Mesendoderm (in vitro differentiated cells): ENCODE measurements around the gene AOAH.
"Not testable (repeated sequence)": the region's sequence is repeated elsewhere in the genome, so short reads cannot be mapped to it uniquely, and the experiment has no call there.

Source experiments
- DNase-seq: peaks from one replicate; pipeline ENCODE4 v3.0.0; 2013
- H2AK5ac ChIP-seq: 2 replicates; pipeline ENCODE4 v1.6.1; 2013; ENCODE audit warnings: low read length, inconsistent platforms
- H2BK120ac ChIP-seq: 2 replicates; pipeline ENCODE4 v1.6.1; 2013; ENCODE audit warnings: low read depth, mild to moderate bottlenecking, low read length, moderate library complexity, mixed read lengths
- H2BK15ac ChIP-seq: replicated peaks from 2 replicates; pipeline ENCODE4 v1.6.1; 2013; ENCODE audit warnings: low read depth, mild to moderate bottlenecking, moderate library complexity
- H2BK5ac ChIP-seq: 2 replicates; pipeline ENCODE4 v1.6.1; 2013; ENCODE audit warnings: low read length, inconsistent platforms
- H3K18ac ChIP-seq: 2 replicates; pipeline ENCODE4 v1.6.1; 2013; ENCODE audit warnings: mild to moderate bottlenecking, low read length, mixed read lengths
- H3K23ac ChIP-seq: one replicate; pipeline ENCODE4 v1.6.1; 2013; ENCODE audit warnings: low read length
- H3K27ac ChIP-seq: 2 replicates; pipeline ENCODE4 v1.5.1; 2013; ENCODE audit warnings: low read depth, mild to moderate bottlenecking, inconsistent platforms, low read length, moderate library complexity
- H3K27me3 ChIP-seq: 2 replicates; pipeline ENCODE4 v1.6.1; 2013; ENCODE audit warnings: low read length, control low read depth, mild to moderate bottlenecking, inconsistent platforms; ENCODE audit not compliant: insufficient read depth, poor library complexity
- H3K36me3 ChIP-seq: 2 replicates; pipeline ENCODE4 v1.6.1; 2013; ENCODE audit warnings: low read length, inconsistent platforms; ENCODE audit not compliant: control insufficient read depth, insufficient read depth
- H3K4ac ChIP-seq: one replicate; pipeline ENCODE4 v1.6.1; 2013; ENCODE audit warnings: low read depth, mild to moderate bottlenecking, low read length, moderate library complexity
- H3K4me1 ChIP-seq: 2 replicates; pipeline ENCODE4 v1.6.1; 2013; ENCODE audit warnings: low read depth, low read length, inconsistent platforms; ENCODE audit not compliant: control insufficient read depth
- H3K4me2 ChIP-seq: 2 replicates; pipeline ENCODE4 v1.6.1; 2013; ENCODE audit warnings: low read length
- H3K4me3 ChIP-seq: 2 replicates; pipeline ENCODE4 v1.5.1; 2013; ENCODE audit warnings: mild to moderate bottlenecking, low read length
- H3K56ac ChIP-seq: one replicate; pipeline ENCODE4 v1.6.1; 2013; ENCODE audit warnings: low read length
- H3K79me1 ChIP-seq: 2 replicates; pipeline ENCODE4 v1.6.1; 2013; ENCODE audit warnings: low read length, inconsistent platforms
- H3K79me2 ChIP-seq: 2 replicates; pipeline ENCODE4 v1.6.1; 2013; ENCODE audit warnings: mild to moderate bottlenecking, low read length; ENCODE audit not compliant: control insufficient read depth, insufficient read depth
- H3K9ac ChIP-seq: 2 replicates; pipeline ENCODE4 v1.6.1; 2013; ENCODE audit warnings: low read length, inconsistent platforms
- H4K5ac ChIP-seq: one replicate; pipeline ENCODE4 v1.6.1; 2013; ENCODE audit warnings: low read length
- H4K8ac ChIP-seq: one replicate; pipeline ENCODE4 v1.6.1; 2013; ENCODE audit warnings: low read depth, mild to moderate bottlenecking, control low read depth, low read length, moderate library complexity
- WGBS: extraction: QIAGEN DNeasy Blood & Tissue Kit; methylation state at CpG from one replicate; pipeline ENCODE4 v1.1.7; 2013; ENCODE audit warnings: low lambda C conversion rate, missing lambda C conversion rate; ENCODE audit not compliant: insufficient coverage; ENCODE audit errors: extremely low coverage; 5-methylcytosine and 5-hydroxymethylcytosine counted together

Gene AOAH

GRCh38 chr7:36509962-36510361 lies 214.3 kb downstream of the AOAH start:
- no peak overlapping the region for H3K9ac ChIP-seq

DNA sequence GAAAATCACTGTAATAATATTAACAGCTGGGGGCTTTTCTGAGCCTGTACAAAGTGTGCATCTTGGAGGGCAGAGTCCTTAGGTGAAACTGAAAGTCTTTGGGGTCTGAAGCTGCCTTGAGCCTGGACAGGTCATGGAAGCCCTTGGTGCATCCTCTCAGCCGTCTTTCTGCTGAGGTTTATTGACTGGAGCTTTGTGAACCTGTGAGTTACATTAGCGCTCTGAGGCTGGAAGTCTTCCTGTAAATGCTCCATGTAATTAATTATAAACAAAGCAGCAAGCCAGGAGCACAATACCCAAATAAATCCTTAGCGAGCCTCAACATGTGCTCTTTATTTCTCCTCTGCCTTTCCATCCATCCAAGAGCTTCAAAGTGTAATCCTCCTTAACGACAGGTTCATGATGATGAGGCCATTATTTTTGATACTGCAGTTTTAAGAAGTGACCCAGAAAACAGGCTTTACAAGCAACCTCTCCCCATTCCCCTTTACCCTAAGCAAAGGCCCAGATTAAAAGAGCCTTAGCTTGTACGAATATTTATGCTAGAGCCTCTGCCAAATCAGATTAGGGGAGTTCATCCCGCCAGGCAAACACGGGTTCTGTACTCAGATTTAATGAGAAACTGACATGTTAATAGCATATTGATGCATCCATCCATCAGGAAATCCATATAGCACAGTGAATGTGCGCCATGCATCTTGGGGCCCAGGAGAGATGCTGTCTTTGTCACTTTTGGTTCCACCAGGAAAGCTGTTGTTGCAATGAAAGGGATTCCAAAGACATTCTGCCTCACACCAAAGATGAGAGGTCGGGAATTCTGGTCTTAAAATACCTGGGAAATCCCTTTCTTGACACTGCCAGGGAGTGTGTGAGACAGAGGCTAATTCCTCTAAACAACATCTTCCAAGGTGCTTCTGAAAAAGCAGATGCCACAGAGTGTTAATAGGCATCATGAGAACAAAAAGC lies 216.5 kb downstream of the AOAH start:
- Histone ChIP-seq H4K8ac (no peak overlapping the region), H3K56ac (no peak overlapping the region), H3K4me3 (no peak overlapping the region), H3K79me2 (no peaks in the 10 kb centered on the region), H3K36me3 (no peaks in the 10 kb centered on the region), H2BK5ac (no peak overlapping the region), H4K5ac (no peak overlapping the region), H3K23ac (no peak overlapping the region), H3K9ac (no peak overlapping the region), H3K27me3 (no peaks in the 10 kb centered on the region), H3K4ac (no peak overlapping the region), H2BK120ac (no peak overlapping the region), H2AK5ac (no peak overlapping the region), H3K4me2 (no peak overlapping the region), H3K18ac (no peak overlapping the region), H2BK15ac (no peak overlapping the region), H3K4me1 (no peaks in the 10 kb centered on the region), H3K79me1 (no peaks in the 10 kb centered on the region), H3K27ac (no peak overlapping the region)
- WGBS = no CpG with 5 or more reads among the region's 9 CpGs
- no peak for DNase-seq

More at GRCh38 chr7:36509962-36510361, 214.3 kb downstream of the AOAH start:
- peak; percentile 36 for DNase-seq
- Histone ChIP-seq H2BK15ac (no peak overlapping the region), H3K56ac (no peak overlapping the region), H3K4me3 (no peak overlapping the region), H4K5ac (no peak overlapping the region), H3K79me2 (no peaks in the 10 kb centered on the region), H3K27me3 (no peaks in the 10 kb centered on the region), H3K4ac (no peak overlapping the region), H2BK5ac (no peak overlapping the region), H2BK120ac (no peak overlapping the region), H3K4me1 (no peaks in the 10 kb centered on the region), H2AK5ac (no peak overlapping the region), H3K23ac (no peak overlapping the region), H3K18ac (no peak overlapping the region), H3K4me2 (no peak overlapping the region), H4K8ac (no peak overlapping the region), H3K36me3 (no peaks in the 10 kb centered on the region), H3K79me1 (no peaks in the 10 kb centered on the region), H3K27ac (no peak overlapping the region)
- WGBS = no CpG with 5 or more reads among the region's 9 CpGs

DNA sequence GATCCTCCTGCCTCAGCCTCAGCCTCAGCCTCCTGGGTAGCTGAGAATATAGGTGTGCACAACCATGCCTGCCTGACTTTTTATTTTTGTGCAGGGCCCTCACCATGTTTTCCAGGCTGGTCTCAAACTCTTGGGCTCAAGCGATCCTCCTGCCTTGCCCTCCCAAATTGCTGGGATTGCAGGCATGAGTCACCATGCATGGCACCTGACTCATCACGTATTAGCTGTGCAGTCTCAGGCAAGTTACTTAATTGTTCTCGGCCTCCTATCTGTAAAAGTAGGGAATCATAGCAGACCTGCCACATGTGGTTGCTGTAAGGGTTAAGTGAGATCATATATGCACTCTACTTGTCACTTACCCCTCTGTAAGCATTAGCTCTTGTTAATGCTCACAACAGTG lies 217.5 kb downstream of the AOAH start:
- H3K23ac ChIP-seq = no peak overlapping the region
- DNase-seq = no peak
- no peaks in the 10 kb centered on the region for H3K4me1 ChIP-seq
- no peak overlapping the region for H2BK5ac ChIP-seq
- no peak overlapping the region for H2AK5ac ChIP-seq
- H3K4me2 ChIP-seq = no peak overlapping the region
- H3K4me3 ChIP-seq = no peak overlapping the region
- no peaks in the 10 kb centered on the region for H3K27me3 ChIP-seq
- no peak overlapping the region for H4K8ac ChIP-seq
- no peak overlapping the region for H3K56ac ChIP-seq
- no peak overlapping the region for H3K9ac ChIP-seq
- H3K79me1 ChIP-seq = no peaks in the 10 kb centered on the region
- no peak overlapping the region for H2BK15ac ChIP-seq
- no peak overlapping the region for H3K27ac ChIP-seq
- no peak overlapping the region for H4K5ac ChIP-seq
- WGBS = no CpG with 5 or more reads among the region's 3 CpGs
- no peaks in the 10 kb centered on the region for H3K36me3 ChIP-seq
- no peak overlapping the region for H2BK120ac ChIP-seq
- H3K79me2 ChIP-seq = no peaks in the 10 kb centered on the region
- H3K4ac ChIP-seq = no peak overlapping the region
- H3K18ac ChIP-seq = no peak overlapping the region

DNA sequence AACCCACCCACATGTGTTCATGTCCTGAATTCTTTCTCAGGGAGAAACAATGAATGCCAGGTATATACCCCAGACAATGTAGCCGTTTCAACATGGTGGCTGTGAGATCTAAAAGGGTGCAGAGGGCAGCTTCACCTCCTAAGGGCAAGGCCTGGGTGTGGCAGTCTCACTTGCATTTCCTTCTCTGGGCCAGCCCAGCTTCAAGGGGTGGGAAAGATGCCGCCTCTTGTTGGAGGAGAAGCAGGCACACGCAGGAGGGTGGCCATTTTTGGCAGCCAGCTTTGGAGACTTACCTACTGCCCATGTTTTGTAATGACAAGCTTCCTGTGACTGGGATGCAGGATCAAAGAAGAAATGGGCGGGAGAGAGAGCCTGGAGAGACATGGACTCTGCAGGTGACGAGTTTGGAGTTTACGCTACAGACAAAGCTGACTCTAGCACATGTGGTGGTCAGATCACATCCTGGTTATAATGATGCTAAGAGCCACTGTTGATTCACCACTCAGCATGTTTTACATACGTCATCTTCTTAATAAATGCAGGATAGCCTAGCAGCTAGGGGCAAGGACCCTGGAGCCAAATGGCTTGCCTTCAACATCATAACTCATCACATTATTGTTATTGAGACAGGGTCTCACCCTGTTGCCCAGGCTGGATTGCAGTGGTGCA lies 218.0 kb downstream of the AOAH start:
- Histone ChIP-seq H2BK120ac (no peak overlapping the region), H3K36me3 (no peaks in the 10 kb centered on the region), H3K23ac (no peak overlapping the region), H3K56ac (no peak overlapping the region), H3K4me2 (no peak overlapping the region), H3K27ac (no peak overlapping the region), H3K79me2 (no peaks in the 10 kb centered on the region), H3K79me1 (no peaks in the 10 kb centered on the region), H3K27me3 (no peaks in the 10 kb centered on the region), H3K4me1 (no peaks in the 10 kb centered on the region), H3K9ac (no peak overlapping the region), H3K4me3 (no peak overlapping the region), H3K4ac (no peak overlapping the region), H3K18ac (no peak overlapping the region), H2BK15ac (no peak overlapping the region), H2BK5ac (no peak overlapping the region), H4K8ac (no peak overlapping the region), H4K5ac (no peak overlapping the region), H2AK5ac (no peak overlapping the region)
- no peak for DNase-seq
- WGBS = no CpG with 5 or more reads among the region's 7 CpGs

DNA sequence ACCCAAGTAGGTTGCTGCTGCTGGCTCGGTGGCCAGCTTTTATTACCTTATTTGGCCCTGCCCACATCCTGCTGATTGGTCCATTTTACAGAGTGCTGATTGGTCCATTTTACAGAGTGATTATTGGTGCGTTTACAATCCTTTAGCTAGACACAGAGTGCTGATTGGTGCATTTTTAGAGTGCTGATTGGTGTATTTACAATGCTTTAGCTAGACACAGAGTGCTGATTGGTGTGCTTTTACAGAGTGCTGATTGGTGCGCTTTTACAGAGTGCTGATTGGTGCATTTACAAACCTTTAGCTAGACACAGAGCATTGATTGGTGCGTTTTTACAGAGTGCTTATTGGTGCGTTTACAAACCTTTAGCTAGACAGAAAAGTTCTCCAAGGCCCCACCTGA lies 219.7 kb downstream of the AOAH start:
- not testable (repeated sequence) for H2BK120ac ChIP-seq

More for the DNA sequence above, 219.7 kb downstream of the AOAH start:
- H3K36me3 ChIP-seq, H3K18ac ChIP-seq, H3K23ac ChIP-seq, H4K8ac ChIP-seq, H3K56ac ChIP-seq, H3K4me2 ChIP-seq, DNase-seq, H3K79me2 ChIP-seq, H2BK5ac ChIP-seq, H3K27me3 ChIP-seq, H3K9ac ChIP-seq, H2BK15ac ChIP-seq, H4K5ac ChIP-seq, H2AK5ac ChIP-seq, H3K4me1 ChIP-seq, H3K79me1 ChIP-seq, H3K27ac ChIP-seq, H3K4me3 ChIP-seq, H3K4ac ChIP-seq: not testable (repeated sequence)
- WGBS = no CpG with 5 or more reads among the region's 5 CpGs
